ENCODE measurements around the gene FGR. TPM values are rescaled to one million over a fixed set of nuclear protein-coding genes. Genes with fewer than 3 reads are reported as not detected.
"Not testable (repeated sequence)": the region's sequence is repeated elsewhere in the genome, so short reads cannot be mapped to it uniquely, and the experiment has no call there.

The FGR gene
- total RNA-seq, 4 donors from 2014 or later, result 3.0 to 9.2 (median 5.9) TPM

DNA sequence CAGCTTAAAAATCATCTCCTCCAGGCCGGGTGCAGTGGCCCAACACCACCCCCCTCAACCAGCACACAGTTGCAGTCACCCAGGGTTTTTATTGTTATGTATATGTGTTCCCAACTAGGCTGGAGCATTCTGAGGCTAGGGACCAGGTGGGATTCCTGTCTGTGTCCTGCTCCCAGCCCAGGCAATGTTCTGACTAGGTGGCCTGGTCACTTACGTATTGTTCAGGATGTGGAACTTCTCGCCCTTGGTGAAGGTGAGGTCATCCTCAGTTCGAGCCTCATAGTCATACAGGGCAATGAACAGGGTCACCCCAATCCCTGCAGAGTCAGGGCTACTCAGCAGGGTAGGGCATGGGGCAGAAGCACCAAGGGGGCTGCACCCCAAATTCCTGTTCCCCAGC, 12.2 kb downstream of the FGR start:
- no peak for DNase-seq (ENCODE audit: low spot score in 2 of 2)
- 95% methylated on average over 3 of the region's 4 CpGs for WGBS
- H3K4me1 ChIP-seq, result peaks cover 28% of the 10 kb centered on the region

DNA sequence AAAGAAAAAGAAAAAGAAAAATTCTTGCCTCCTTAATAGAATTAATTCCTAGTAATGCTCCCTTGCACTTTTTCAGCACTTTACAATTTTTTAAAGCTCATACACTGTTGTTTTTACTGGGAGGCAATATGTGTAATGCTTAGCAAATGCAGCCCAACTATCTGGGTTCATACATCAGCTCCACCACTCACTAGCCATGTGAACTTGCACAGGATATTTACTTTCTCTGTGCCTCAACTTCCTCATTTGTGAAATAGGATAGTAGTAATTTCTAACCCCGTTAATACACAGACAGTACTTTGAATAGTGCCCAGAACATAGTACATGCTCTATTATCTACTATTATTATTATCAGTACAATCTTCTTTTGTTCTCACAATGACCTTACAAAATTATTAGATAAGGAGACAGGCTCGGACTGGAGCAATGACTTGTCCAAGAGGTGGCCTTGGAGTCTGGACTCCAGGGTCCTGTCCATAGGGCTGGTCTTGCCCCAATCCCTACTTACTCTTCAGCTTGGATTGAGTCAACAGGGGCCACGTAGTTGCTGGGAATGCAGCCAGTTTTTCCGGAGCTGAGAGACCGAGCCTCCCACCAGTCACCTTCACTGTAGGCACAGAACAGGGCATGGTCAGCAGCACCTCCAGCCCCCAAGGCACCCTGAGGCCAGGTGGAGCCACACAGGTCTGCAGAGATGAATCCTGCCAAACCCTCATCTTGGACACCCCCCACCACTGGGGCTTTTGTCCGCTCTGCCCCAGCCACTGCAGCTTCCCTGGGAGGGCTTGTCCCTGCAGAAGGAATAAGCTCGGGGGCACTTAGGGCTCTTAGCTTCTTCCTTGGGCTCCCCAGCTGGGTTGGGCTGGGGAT, 13.7 kb downstream of the FGR start:
- TF ChIP-seq POLR2A (IDR thresholded peaks at IDR 0.05) (no peak), CTCF (IDR thresholded peaks at IDR 0.05) (no peak), POLR2AphosphoS5 (IDR thresholded peaks at IDR 0.05) (no peak), EP300 (IDR thresholded peaks at IDR 0.05) (no peak)
- no peak overlapping the region for H3K27ac ChIP-seq
- WGBS, result 60% methylated on average over 7 of the region's 7 CpGs
- peaks cover 25% of the 10 kb centered on the region for H3K4me1 ChIP-seq
- no peaks in the 10 kb centered on the region for H3K36me3 ChIP-seq
- H3K4me3 ChIP-seq, result no peak overlapping the region
- no peak for DNase-seq (ENCODE audit: low spot score in 2 of 2)
- H3K27me3 ChIP-seq, result no peaks in the 10 kb centered on the region
- H3K9me3 ChIP-seq, result no peaks in the 10 kb centered on the region

More for the DNA sequence above, 12.2 kb downstream of the FGR start:
- H3K4me3 ChIP-seq, result no peak overlapping the region
- TF ChIP-seq POLR2AphosphoS5 (IDR thresholded peaks at IDR 0.05), result no peak
- no peak for TF ChIP-seq EP300 (IDR thresholded peaks at IDR 0.05)
- TF ChIP-seq CTCF (IDR thresholded peaks at IDR 0.05), result no peak
- no peak for TF ChIP-seq POLR2A (IDR thresholded peaks at IDR 0.05)
- no peaks in the 10 kb centered on the region for H3K27me3 ChIP-seq
- no peak overlapping the region for H3K27ac ChIP-seq
- no peaks in the 10 kb centered on the region for H3K36me3 ChIP-seq
- H3K9me3 ChIP-seq, result no peaks in the 10 kb centered on the region

- not testable (repeated sequence) for H3K27ac ChIP-seq; H3K36me3 ChIP-seq; H3K27me3 ChIP-seq; DNase-seq (ENCODE audit: low spot score in 2 of 2); H3K4me3 ChIP-seq; H3K9me3 ChIP-seq
- peaks cover 12% of the 10 kb centered on the region for H3K4me1 ChIP-seq
- WGBS, result 96% methylated on average over 7 of the region's 7 CpGs
Measured at GRCh38 chr1:27619782-27620438, 15.1 kb downstream of the FGR start.

- no peaks in the 10 kb centered on the region for H3K36me3 ChIP-seq
- no peak overlapping the region for H3K4me3 ChIP-seq
- H3K9me3 ChIP-seq, result no peaks in the 10 kb centered on the region
- H3K4me1 ChIP-seq, result peaks cover 5% of the 10 kb centered on the region
- 83% methylated on average over 14 of the region's 14 CpGs for WGBS
- no peak overlapping the region for H3K27ac ChIP-seq
- no peaks in the 10 kb centered on the region for H3K27me3 ChIP-seq
- DNase-seq (ENCODE audit: low spot score in 2 of 2), result no peak
- TF ChIP-seq POLR2A (IDR thresholded peaks at IDR 0.05) (no peak), EP300 (IDR thresholded peaks at IDR 0.05) (no peak), POLR2AphosphoS5 (IDR thresholded peaks at IDR 0.05) (no peak), CTCF (IDR thresholded peaks at IDR 0.05) (no peak)
Measured at GRCh38 chr1:27618341-27619082, 16.5 kb downstream of the FGR start.

GRCh38 chr1:27617420-27617819, 17.6 kb downstream of the FGR start:
- Histone ChIP-seq H3K36me3 (no peaks in the 10 kb centered on the region), H3K4me3 (no peak overlapping the region), H3K27me3 (no peaks in the 10 kb centered on the region), H3K27ac (no peak overlapping the region), H3K4me1 (peaks cover 5% of the 10 kb centered on the region), H3K9me3 (no peaks in the 10 kb centered on the region)
- no peak for DNase-seq (ENCODE audit: low spot score in 2 of 2)
- WGBS, result 91% methylated on average over 2 of the region's 2 CpGs
- TF ChIP-seq CTCF (IDR thresholded peaks at IDR 0.05) (no peak), POLR2AphosphoS5 (IDR thresholded peaks at IDR 0.05) (no peak), EP300 (IDR thresholded peaks at IDR 0.05) (no peak)
